ENCODE data around the gene TOPORS.

The TOPORS gene

DNA sequence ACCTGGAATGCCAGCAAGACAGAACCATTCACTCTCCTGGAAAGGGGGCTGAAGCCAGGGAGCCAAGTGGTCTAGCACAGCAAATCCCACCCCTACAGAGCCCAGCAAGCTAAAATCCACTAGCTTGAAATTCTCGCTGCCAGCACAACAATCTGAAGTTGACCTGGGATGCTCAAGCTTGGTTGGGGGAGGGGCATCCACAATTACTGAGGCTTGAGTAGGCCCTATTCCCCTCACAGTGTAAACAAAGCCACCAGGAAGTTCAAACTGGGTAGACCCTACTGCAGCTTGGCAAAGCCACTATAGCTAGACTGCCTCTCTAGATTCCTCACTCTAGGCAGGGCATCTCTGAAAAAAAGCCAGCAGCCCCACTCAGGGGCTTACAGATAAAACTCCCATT is 43.7 kb downstream of the TOPORS start:
- no peak for DNase-seq (ENCODE audit: low read depth in 1 of 2, low spot score in 1 of 2)

DNA sequence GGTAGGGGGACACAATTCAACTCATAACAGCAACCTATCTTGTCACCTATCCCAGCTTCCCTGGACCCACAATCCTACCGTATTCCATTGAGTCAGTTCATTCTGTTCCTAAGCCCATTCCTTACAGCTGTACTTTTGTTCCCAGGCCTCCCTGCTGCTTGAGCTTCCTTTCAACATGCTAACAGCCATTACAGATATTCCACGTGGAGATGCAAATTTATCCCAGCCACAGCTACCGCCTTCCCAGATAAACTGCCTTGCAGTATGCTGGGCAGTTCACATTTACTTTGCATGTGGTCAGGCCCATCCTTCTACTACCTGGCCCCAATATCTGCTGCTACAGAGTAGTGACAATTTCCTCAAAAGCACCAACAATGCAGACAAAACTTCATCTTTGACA is 49.4 kb downstream of the TOPORS start:
- DNase-seq (ENCODE audit: low read depth in 1 of 2, low spot score in 1 of 2): no peak

- no peak for DNase-seq (ENCODE audit: low read depth in 1 of 2, low spot score in 1 of 2)
Measured at GRCh38 chr9:32502464-32502863, 49.9 kb downstream of the TOPORS start.

DNA sequence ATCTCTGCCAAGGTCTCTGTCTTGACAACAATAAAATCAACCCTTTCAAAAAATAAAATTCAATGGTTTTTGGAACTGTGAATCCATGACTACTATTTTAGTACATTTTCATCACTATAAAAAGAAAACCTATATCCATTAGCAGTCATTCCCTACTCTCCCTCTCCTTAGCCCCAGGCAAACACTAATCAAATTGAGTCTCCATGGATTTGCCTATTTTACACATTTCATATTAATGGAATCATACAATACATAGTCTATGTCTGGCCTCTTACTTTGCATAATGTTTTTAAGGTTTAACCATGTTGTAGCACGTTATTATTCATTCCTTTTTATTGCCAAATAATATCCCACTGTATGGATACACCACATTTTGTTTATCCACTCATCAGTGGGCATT is 50.5 kb downstream of the TOPORS start:
- DNase-seq (ENCODE audit: low read depth in 1 of 2, low spot score in 1 of 2): no peak

DNA sequence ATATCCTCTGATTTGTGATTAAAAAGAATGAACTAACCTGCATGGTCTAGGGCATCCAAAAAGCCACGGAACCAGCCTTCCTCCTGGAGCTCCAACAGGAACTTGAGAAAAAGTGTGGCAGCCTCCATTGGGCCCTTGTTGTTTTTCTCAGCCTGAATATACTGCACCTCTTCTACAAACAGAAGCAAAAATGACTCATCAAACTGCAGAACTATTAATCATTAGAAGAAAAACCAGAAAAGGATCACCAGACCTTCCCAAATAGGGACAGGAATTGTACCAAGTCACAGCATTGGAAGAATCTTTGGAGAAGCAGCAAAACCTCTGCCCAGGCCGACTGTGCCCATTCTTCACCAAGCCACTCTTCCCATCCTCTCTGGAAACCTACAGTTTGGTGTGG is 51.6 kb downstream of the TOPORS start:
- no peak for DNase-seq (ENCODE audit: low read depth in 1 of 2, low spot score in 1 of 2)

- DNase-seq (ENCODE audit: low read depth in 1 of 2, low spot score in 1 of 2): no peak
Measured at GRCh38 chr9:32497921-32498320, 54.5 kb downstream of the TOPORS start.

GRCh38 chr9:32490601-32491000 is 61.8 kb downstream of the TOPORS start:
- no peak for DNase-seq (ENCODE audit: low read depth in 1 of 2, low spot score in 1 of 2)

Data from activated CD4-positive, alpha-beta T cell treated with anti-CD3 and anti-CD28 coated beads, Interleukin-2, amount 50 U/mL, for 24 hours (primary cell).